ENCODE measurements around the gene EDC3. TPM values are rescaled to one million over a fixed set of nuclear protein-coding genes. Genes with fewer than 3 reads are reported as not detected.
A peak's percentile ranks its signal among the peaks of the same experiment; 100 is the strongest.

The EDC3 gene
- total RNA-seq, 2 donors from 2014 or later: 44.5 to 48.3 TPM

DNA sequence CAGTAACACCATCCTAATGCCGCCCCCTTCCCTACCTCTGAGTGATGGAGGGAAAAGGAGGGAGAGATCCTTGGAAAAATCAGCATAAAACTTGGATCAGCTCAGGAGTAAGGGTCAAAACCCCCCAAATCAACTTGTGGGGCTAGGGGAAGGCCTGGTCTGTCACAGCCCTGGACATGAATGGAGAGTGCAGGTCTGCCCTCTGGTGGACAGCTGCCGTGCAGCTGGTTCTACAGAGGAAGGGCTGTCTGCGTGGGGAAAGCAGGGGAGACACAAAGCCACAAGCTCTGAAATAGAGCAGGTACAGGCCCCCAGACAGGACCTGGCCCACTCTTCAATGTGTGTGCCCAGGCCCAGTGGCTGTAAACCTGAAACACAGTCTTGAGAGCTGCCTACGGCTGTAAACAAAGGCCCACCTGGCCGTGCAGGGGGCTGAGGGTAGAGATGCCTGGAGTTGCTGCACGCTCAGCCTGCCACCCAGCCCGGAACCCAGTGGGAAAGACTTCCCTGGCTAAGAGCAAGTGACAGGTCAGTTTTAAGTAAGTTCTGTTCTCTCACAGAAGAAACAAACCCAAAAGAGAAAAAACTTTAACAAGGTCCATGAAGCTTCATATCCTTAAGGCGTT, 63.8 kb downstream of the EDC3 start:
- Histone ChIP-seq H3K27ac (ENCODE audit: low read depth, low read length) (no peak overlapping the region), H3K9ac (ENCODE audit: extremely low read depth, low read length, poor library complexity, severe bottlenecking) (no peak overlapping the region), H3K27me3 (ENCODE audit: control insufficient read depth, insufficient read depth, low read length, poor library complexity, severe bottlenecking) (no peaks in the 10 kb centered on the region), H3K9me3 (ENCODE audit: control insufficient read depth, low read length) (no peaks in the 10 kb centered on the region), H3K36me3 (ENCODE audit: control insufficient read depth, insufficient read depth, low read length) (peaks cover 91% of the 10 kb centered on the region), H3K4me3 (ENCODE audit: low read length) (no peak overlapping the region), H3K4me1 (ENCODE audit: control insufficient read depth, insufficient read depth, low read length) (no peaks in the 10 kb centered on the region)
- Mint-ChIP-seq H3K4me1 (no peaks in the 10 kb centered on the region), H3K36me3 (ENCODE audit: low read depth) (peaks cover 42% of the 10 kb centered on the region), H3K9me3 (no peaks in the 10 kb centered on the region), H3K27ac (no peak overlapping the region), H3K4me3 (no peak overlapping the region), H3K27me3 (ENCODE audit: insufficient read depth) (no peaks in the 10 kb centered on the region)
- TF ChIP-seq CTCF (conservative IDR thresholded peaks at IDR 0.05): peak; percentile 93
- WGBS, 2 experiments (ENCODE audit: insufficient coverage in 1 of 2, insufficient read length in 1 of 2): 73 to 75% methylated on average over 7 of the region's 8 CpGs
- peak; percentile 92 for DNase-seq

GRCh38 chr15:74631408-74631807, 64.4 kb downstream of the EDC3 start:
- H3K27me3 Mint-ChIP-seq (ENCODE audit: insufficient read depth): no peaks in the 10 kb centered on the region
- no peaks in the 10 kb centered on the region for H3K9me3 Mint-ChIP-seq
- peaks cover 44% of the 10 kb centered on the region for H3K36me3 Mint-ChIP-seq (ENCODE audit: low read depth)
- H3K36me3 ChIP-seq (ENCODE audit: control insufficient read depth, insufficient read depth, low read length): peaks cover 91% of the 10 kb centered on the region
- 95 to 100% methylated on average over 1 to 3 of the region's 3 CpGs for WGBS, 2 experiments (ENCODE audit: insufficient coverage in 1 of 2, insufficient read length in 1 of 2)
- TF ChIP-seq CTCF (conservative IDR thresholded peaks at IDR 0.05): no peak
- H3K27ac ChIP-seq (ENCODE audit: low read depth, low read length): no peak overlapping the region
- H3K4me3 ChIP-seq (ENCODE audit: low read length): no peak overlapping the region
- H3K9me3 ChIP-seq (ENCODE audit: control insufficient read depth, low read length): no peaks in the 10 kb centered on the region
- DNase-seq: no peak
- H3K4me1 ChIP-seq (ENCODE audit: control insufficient read depth, insufficient read depth, low read length): no peaks in the 10 kb centered on the region
- no peak overlapping the region for H3K4me3 Mint-ChIP-seq
- no peaks in the 10 kb centered on the region for H3K4me1 Mint-ChIP-seq
- H3K9ac ChIP-seq (ENCODE audit: extremely low read depth, low read length, poor library complexity, severe bottlenecking): no peak overlapping the region
- H3K27ac Mint-ChIP-seq: no peak overlapping the region
- no peaks in the 10 kb centered on the region for H3K27me3 ChIP-seq (ENCODE audit: control insufficient read depth, insufficient read depth, low read length, poor library complexity, severe bottlenecking)

DNA sequence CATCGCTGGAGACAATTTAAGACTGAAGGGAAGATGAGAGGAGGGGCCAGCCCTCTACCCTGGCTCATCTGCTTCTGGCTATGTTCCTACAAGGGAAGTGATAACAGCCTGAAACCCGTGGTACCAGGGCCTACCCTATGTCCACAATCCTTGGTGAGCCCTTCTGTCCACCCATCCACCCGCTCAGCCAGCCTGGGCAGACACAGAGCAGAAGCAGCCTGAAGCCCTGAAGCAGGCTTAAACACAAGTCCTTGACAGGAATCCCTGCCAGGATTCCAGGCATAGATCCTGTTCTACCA, 64.8 kb downstream of the EDC3 start:
- H3K4me1 Mint-ChIP-seq: no peaks in the 10 kb centered on the region
- Histone ChIP-seq H3K36me3 (ENCODE audit: control insufficient read depth, insufficient read depth, low read length) (peaks cover 92% of the 10 kb centered on the region), H3K4me1 (ENCODE audit: control insufficient read depth, insufficient read depth, low read length) (no peaks in the 10 kb centered on the region), H3K9me3 (ENCODE audit: control insufficient read depth, low read length) (no peaks in the 10 kb centered on the region), H3K9ac (ENCODE audit: extremely low read depth, low read length, poor library complexity, severe bottlenecking) (no peak overlapping the region), H3K27me3 (ENCODE audit: control insufficient read depth, insufficient read depth, low read length, poor library complexity, severe bottlenecking) (no peaks in the 10 kb centered on the region), H3K27ac (ENCODE audit: low read depth, low read length) (no peak overlapping the region), H3K4me3 (ENCODE audit: low read length) (no peak overlapping the region)
- H3K4me3 Mint-ChIP-seq: no peak overlapping the region
- TF ChIP-seq CTCF (conservative IDR thresholded peaks at IDR 0.05): no peak
- 93 to 100% methylated on average over 3 of the region's 3 CpGs for WGBS, 2 experiments (ENCODE audit: insufficient coverage in 1 of 2, insufficient read length in 1 of 2)
- H3K9me3 Mint-ChIP-seq: no peaks in the 10 kb centered on the region
- no peak for DNase-seq
- no peaks in the 10 kb centered on the region for H3K27me3 Mint-ChIP-seq (ENCODE audit: insufficient read depth)
- no peak overlapping the region for H3K27ac Mint-ChIP-seq
- peaks cover 48% of the 10 kb centered on the region for H3K36me3 Mint-ChIP-seq (ENCODE audit: low read depth)
